HG03095 (cell line): ENCODE results near the gene MRPL55.
"Not testable (repeated sequence)": the region's sequence is repeated elsewhere in the genome, so short reads cannot be mapped to it uniquely, and the experiment has no call there.

Experiments
- ATAC-seq: cut with Tn5 transposase; IDR thresholded peaks from one replicate; pipeline ENCODE4 v1.9.1; 2021; ENCODE audit warnings: moderate library complexity; ENCODE audit not compliant: unreplicated experiment

The MRPL55 gene

DNA sequence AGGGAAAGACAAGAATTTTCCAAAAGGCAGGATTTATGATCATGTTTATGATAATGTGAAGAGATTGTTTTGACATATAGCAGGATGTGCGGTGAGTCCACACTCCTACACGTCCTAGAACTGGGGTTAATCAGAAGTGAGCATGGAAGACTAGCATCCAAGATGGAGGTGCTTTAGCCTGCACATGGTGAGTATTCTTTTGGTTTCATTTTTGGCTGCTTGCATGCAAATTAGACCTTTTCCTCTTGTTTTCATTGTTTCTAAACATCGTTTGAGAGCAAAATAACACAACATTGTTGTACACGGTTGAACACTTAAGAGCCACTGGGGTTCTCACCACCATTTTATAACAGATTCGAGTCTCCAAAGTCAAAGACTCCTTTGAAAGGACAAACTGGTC, 16.1 kb upstream of the MRPL55 start:
- no peak for ATAC-seq

DNA sequence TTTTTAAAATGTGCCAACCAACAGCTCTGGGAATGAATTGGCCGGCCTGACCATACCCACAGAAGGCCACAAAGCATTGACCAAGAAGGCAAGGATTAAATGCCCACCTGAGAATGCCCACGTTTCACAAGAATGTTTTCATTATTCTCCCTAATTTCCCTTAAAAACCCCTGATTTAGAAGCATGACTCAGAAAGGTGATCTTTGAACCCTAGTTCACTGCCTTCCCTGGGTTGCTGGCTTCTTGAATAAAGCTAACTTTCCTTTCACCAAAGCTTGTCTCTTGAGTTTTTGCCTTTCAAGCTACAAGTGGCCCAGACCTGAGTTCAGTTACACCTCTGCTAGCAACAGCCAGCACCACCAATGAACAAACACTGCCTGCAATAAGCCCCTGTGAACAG, 14.4 kb upstream of the MRPL55 start:
- ATAC-seq = no peak

- ATAC-seq = no peak
Observed at GRCh38 chr1:228122921-228123441, 13.9 kb upstream of the MRPL55 start.

GRCh38 chr1:228120857-228121489, 11.9 kb upstream of the MRPL55 start:
- no peak for ATAC-seq

GRCh38 chr1:228120351-228120750, 11.3 kb upstream of the MRPL55 start:
- no peak for ATAC-seq

DNA sequence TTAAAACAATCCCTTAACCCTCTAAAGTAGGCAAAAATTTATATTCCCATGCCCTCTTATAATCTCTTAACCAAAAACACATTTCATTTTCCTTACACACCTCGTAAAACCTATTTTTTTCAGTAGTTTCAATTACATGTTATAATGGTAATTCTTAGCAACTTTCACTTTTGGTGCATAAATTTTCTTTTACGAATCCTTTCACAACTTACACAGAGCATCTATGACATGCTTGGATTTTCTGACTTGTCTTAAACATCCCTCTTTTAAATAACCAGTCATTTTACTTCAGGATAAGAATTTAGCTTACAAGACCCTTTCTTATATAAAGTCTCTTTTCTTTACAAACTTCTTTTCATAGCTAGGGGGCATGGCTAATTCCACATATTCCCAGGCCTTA, 8.9 kb upstream of the MRPL55 start:
- ATAC-seq = no peak

- ATAC-seq = no peak
Observed at GRCh38 chr1:228117335-228117734, 8.2 kb upstream of the MRPL55 start.

GRCh38 chr1:228114827-228115226, 5.7 kb upstream of the MRPL55 start:
- ATAC-seq = no peak

DNA sequence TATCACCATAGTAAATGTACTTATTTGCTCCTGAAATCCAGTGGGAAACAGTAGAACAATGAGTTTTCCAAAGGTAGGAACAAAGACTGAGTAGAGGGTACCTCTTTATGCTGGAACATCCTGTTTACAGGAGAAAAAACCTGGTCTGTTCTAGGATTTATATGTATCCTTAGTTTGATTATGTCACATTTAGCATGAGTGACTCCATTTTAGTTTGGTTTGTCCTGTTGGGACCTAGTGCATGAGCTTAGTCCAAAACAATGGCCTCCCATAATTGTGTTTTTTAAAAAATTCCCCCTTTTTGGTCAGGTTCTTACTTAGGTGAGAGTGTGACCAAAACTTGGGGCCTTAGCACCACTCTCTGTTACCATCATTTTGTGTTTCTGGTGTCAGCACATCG, 3.5 kb upstream of the MRPL55 start:
- no peak for ATAC-seq

- ATAC-seq = no peak
Observed at GRCh38 chr1:228112167-228112566, 3.1 kb upstream of the MRPL55 start.

DNA sequence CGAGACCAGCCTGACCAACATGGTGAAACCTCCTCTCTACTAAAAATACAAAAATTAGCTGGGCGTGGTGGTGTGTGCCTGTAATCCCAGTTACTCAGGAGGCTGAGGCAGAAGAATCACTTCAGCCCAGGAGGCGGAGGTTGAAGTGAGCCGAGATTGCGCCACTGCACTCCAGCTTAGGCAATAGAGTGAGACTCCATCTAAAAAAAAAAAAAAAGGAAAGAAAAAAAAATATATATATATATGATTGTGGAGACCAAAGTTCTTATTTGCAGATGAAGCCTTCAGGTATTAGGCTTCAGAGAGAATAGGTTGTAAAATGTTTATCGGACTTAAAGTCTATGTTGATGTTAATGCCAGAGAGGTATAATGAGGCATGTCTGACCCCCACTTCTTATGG, 2.2 kb upstream of the MRPL55 start:
- not testable (repeated sequence) for ATAC-seq

- no peak for ATAC-seq
Observed at GRCh38 chr1:228110556-228110955, 1.5 kb upstream of the MRPL55 start.

DNA sequence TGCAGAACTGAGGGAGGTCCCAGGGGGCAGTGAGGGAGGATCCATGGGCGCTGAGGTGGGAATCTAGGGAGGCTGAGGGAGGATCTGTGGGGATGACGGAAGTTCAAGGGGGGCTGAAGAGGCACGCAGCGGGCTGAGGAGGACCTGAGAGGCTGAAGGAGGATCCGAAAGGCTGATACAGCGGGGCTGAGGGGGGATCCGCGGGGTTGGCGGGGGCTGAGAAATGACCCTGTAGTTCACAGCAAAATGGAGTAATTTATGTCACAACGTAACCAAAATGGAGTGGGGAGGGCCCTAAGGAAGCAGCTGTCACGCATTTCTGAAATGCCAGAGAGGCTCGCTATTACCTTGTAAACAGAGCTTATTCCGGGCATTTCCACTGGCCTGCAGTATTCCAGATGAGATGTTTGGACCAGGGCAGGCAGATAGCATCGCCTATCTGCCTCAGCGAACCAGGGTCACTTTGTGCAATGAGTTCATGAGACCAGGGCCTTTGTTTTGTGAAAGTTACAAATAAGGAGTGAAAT, 926 bp upstream of the MRPL55 start:
- no peak for ATAC-seq

DNA sequence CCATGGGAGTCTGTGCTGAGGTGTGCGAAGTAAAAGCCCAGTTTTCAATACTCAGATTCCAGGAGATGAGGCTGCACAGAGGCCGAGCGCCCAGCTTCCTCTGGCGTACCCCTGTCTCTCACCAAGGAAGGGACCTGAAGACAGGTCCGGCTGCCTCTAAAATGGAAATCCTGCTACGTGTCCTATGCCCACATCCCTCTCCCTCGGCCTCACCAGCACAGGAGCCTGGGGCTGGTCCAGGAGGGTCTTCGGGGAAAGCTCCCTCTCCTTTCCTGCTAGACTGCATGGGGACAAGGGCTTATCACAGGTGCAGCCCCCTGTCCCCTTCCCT, 392 bp downstream of the MRPL55 start:
- ATAC-seq = peak; percentile 11

DNA sequence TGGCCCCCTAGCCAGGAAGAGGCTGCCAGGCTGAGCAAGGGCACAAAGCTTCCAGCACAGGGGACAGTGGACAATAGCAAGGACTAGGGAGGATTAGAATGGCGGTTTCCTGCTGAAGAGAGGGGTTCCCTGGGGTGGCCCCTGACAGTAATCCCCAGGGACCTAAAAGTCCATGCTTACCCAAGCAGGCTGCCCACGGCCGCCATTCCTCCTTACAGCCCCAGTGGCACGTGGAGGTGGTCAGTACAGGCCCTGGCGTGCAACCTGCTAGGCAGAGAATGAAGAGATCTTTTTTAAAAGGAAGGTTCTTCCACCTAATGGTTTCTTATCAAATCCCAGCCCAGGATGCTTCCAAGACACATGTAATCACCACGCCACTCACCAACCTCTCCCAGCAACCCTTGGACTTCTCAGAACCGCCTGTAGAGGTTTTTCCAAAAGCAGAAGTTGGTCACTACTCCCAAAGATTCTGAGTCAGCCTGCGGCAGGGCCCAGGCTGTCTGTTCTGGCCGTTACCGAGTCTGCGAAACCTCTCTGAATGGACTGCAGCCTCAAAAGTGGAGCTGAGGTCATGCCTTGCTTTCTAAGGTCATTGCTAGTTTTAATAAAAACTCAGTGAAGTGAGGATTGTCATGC, 926 bp downstream of the MRPL55 start:
- ATAC-seq = no peak

- no peak for ATAC-seq
Observed at GRCh38 chr1:228107636-228108035, 1.5 kb downstream of the MRPL55 start.

- ATAC-seq = no peak
Observed at GRCh38 chr1:228106800-228107054, 2.4 kb downstream of the MRPL55 start.

GRCh38 chr1:228105996-228106799, 2.9 kb downstream of the MRPL55 start:
- no peak for ATAC-seq

- no peak for ATAC-seq
Observed at GRCh38 chr1:228105270-228105995, 3.7 kb downstream of the MRPL55 start.

DNA sequence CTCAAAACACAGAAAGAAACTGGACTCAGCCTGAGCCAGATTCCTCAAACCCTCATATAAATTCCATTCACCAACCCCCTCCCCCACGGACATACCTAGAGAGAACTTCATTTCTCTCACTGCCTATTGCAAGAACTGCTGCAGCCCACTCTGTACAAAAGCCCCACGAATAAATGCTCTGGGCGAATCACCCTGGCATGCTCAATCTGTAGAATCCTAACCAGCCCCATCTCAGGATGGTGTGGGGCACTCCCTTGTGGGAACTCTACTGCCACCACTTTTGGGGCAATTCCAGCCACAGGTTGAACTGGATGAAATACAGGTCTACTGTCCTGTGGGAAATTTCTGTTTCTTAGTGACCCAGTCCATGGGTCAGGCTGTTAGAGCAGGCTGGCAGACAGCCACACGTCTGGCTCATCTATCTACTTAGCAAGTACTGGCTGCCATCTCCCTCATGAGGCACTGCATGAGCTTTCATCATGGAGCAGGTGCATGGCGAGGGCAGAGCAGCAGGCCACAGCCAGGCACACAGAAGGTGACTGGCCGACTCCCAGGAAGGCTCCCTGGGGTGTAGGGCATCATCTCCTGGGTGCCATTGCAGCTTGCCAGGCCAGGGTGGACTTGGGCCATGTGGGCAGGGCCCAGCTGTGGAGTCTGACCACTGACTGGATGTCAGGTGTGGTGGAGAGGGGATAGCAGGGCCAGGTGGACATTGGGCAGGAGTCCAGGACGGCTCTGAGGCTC, 4.4 kb downstream of the MRPL55 start:
- ATAC-seq = no peak
